CD8-positive, alpha-beta memory T cell (primary cell): ENCODE results near the gene MVB12B. TPM values are rescaled to one million over a fixed set of nuclear protein-coding genes. Genes with fewer than 3 reads are reported as not detected.
A peak's percentile ranks its signal among the peaks of the same experiment; 100 is the strongest.

Experiments
- CTCF ChIA-PET: fragments of 350-600 bp; sonication (Branson Sonifier 250); formaldehyde crosslinking; loops from one replicate; lab custom pipeline; 2021; ENCODE audit warnings: antibody characterized with exemption; lab: Charles Lee
- POLR2A ChIA-PET: fragments of 350-600 bp; sonication (Branson Sonifier 250); formaldehyde crosslinking; loops from one replicate; lab custom pipeline; 2021; ENCODE audit warnings: antibody characterized with exemption; lab: Charles Lee
- DNase-seq, 5 donors: peaks; one replicate each; pipeline versions ENCODE4 v3.0.0 to v3.0.0-alpha.2; 2020 to 2022; ENCODE audit warnings: mixed read lengths in 1 of 5
- H3K27ac ChIP-seq: one replicate; pipeline ENCODE4 v1.7.0; 2013; ENCODE audit warnings: low read depth, mild to moderate bottlenecking, low read length, moderate library complexity
- H3K27me3 ChIP-seq: 2 replicates; pipeline ENCODE4 v1.7.0; 2013; ENCODE audit warnings: low read length, mild to moderate bottlenecking; ENCODE audit not compliant: insufficient read depth, poor library complexity, severe bottlenecking
- H3K36me3 ChIP-seq: 2 replicates; pipeline ENCODE4 v1.7.0; 2013; ENCODE audit warnings: mild to moderate bottlenecking, low read length, moderate library complexity; ENCODE audit not compliant: insufficient read depth
- H3K4me1 ChIP-seq: 2 replicates; pipeline ENCODE4 v1.7.0; 2013; ENCODE audit warnings: mild to moderate bottlenecking, low read length, moderate library complexity; ENCODE audit not compliant: insufficient read depth
- H3K4me3 ChIP-seq: 2 replicates; pipeline ENCODE4 v1.7.0; 2013; ENCODE audit warnings: mild to moderate bottlenecking, low read length
- H3K9me3 ChIP-seq: 2 replicates; pipeline ENCODE4 v1.7.0; 2013; ENCODE audit warnings: mild to moderate bottlenecking, low read length
- H3K27ac Mint-ChIP-seq, 8 donors: one replicate each; pipeline ENCODE4 v1.8.0; 2020 to 2021; ENCODE audit warnings: mixed read lengths in 8 of 8, mild to moderate bottlenecking in 6 of 8, inconsistent platforms in 3 of 8, moderate library complexity in 3 of 8
- H3K27me3 Mint-ChIP-seq, 2 donors: one replicate each; pipeline ENCODE4 v1.8.0; 2020 to 2021; ENCODE audit warnings: mixed read lengths in 2 of 2, mild to moderate bottlenecking in 1 of 2, moderate library complexity in 1 of 2
- H3K36me3 Mint-ChIP-seq, 3 donors: one replicate each; pipeline ENCODE4 v1.8.0; 2020 to 2021; ENCODE audit warnings: mixed read lengths in 3 of 3, inconsistent platforms in 1 of 3, mild to moderate bottlenecking in 1 of 3
- H3K4me1 Mint-ChIP-seq, 3 donors: one replicate each; pipeline ENCODE4 v1.8.0; 2020 to 2021; ENCODE audit warnings: mixed read lengths in 3 of 3, inconsistent platforms in 1 of 3, mild to moderate bottlenecking in 1 of 3
- H3K4me3 Mint-ChIP-seq, 7 donors: one replicate each; pipeline ENCODE4 v1.8.0; 2020 to 2021; ENCODE audit warnings: mixed read lengths in 7 of 7, mild to moderate bottlenecking in 6 of 7, moderate library complexity in 4 of 7, inconsistent platforms in 2 of 7
- H3K9me3 Mint-ChIP-seq, 5 donors: one replicate each; pipeline ENCODE4 v1.8.0; 2020 to 2022; ENCODE audit warnings: mixed read lengths in 5 of 5, mild to moderate bottlenecking in 3 of 5, moderate library complexity in 2 of 5, inconsistent platforms in 1 of 5
- polyA plus RNA-seq: library from polyadenylated mRNA; unstranded; fragments of 300-500 nt; fragmentation: Illumina TruSeq; gene quantifications from one replicate; pipeline ENCODE4 v1.2.3, GENCODE V29; 2021
- total RNA-seq, 2 experiments: library from RNA; stranded (reverse); gene quantifications; one replicate each; pipeline ENCODE4 v1.2.3, GENCODE V29; 2021

MVB12B gene
- total and polyA plus RNA-seq, 3 experiments from 2014 or later: 11.0 to 13.1 (median 12.7) TPM

DNA sequence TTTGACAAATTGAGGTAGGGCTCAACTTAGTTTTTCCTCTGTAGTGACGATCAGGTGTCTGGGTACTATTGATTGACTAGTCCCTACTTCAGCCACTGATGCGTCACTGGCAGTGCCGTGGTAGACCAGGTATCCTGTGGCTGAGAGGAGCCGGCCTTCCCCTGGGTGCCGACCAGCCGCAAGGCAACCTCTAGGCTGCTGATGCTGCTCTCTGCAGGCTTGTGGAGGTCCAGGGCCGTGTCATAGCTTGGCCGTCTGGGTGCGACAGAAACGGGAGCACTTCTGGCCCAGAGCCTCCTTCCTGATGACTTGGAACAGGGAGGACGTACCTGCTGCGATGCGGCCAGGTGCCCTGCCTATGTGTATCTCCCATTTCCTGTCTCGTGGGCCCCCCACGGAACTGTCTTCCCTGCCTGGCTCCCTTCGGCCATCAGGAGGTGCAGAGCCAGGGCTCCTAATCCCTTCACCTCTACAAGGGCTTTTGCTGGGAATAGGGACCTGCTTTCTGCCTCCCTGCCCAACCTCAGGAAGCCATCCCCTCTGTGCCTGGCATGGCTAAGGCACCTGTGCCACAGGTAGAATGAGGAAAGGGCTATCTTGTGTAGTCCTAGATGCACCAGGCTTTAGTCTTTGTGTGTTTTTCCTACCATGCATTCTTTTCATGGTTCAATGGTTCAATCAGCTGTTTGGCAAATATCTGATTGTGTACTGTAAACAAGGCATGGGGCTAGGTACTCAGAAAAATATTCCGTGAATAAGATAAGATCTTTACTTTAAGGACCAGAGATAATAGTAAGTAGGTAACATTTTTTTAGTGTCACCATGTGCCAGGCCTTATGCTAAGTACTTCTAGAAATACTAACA is 44.6 kb downstream of the MVB12B start:
- no peak for DNase-seq
- H3K4me1 Mint-ChIP-seq: peaks cover 16 to 69% (median 34%) of the 10 kb centered on the region in 3 donors
- no peaks in the 10 kb centered on the region for H3K27me3 Mint-ChIP-seq
- H3K36me3 Mint-ChIP-seq: peaks cover 0 to 45% (median 15%) of the 10 kb centered on the region in 3 donors
- H3K27ac ChIP-seq: no peak overlapping the region
- no peak overlapping the region for H3K4me3 ChIP-seq
- H3K27me3 ChIP-seq: no peaks in the 10 kb centered on the region
- no peaks in the 10 kb centered on the region for H3K9me3 ChIP-seq
- H3K4me1 ChIP-seq: peaks cover 5% of the 10 kb centered on the region
- ChIA-PET CTCF (no interaction called here), POLR2A (interaction anchor here (0.5 kb wide), 1 partner anchor 70 kb away, joined by 3 read pairs; no protein-coding TSS in a partner anchor)
- peak overlapping the region in 1 of 8 donors; percentile 93 for H3K27ac Mint-ChIP-seq
- no peak overlapping the region for H3K4me3 Mint-ChIP-seq
- no peaks in the 10 kb centered on the region for H3K9me3 Mint-ChIP-seq
- no peaks in the 10 kb centered on the region for H3K36me3 ChIP-seq

DNA sequence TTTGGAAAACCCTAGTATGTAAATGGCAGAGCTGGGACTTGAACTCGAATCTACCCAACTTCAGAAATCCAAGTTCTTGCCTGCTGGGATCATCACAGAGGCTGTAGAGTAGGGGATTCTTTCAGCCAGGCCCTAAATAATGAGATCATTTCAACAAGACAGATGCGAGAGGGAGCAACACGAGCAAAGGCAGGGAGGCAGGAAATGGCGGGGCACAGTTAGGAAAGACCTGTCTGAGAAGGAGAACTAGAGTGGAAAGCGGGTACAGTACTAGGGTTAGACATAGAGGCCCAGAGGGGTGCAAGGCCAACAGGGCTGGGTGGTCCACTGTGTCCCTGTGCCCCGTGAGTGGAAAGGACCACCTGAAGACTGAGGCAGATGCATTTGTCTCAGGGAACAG is 46.1 kb downstream of the MVB12B start:
- POLR2A ChIA-PET: no interaction called here
- Mint-ChIP-seq H3K36me3 (peaks cover 0 to 39% (median 9%) of the 10 kb centered on the region in 3 donors), H3K27ac (peak overlapping the region in 4 of 8 donors; percentile 10 to 89 (median 40)), H3K27me3 (no peaks in the 10 kb centered on the region), H3K9me3 (no peaks in the 10 kb centered on the region), H3K4me1 (peaks cover 9 to 67% (median 34%) of the 10 kb centered on the region in 3 donors), H3K4me3 (no peak overlapping the region)
- CTCF ChIA-PET: no interaction called here
- Histone ChIP-seq H3K27me3 (no peaks in the 10 kb centered on the region), H3K4me1 (peaks cover 5% of the 10 kb centered on the region), H3K36me3 (no peaks in the 10 kb centered on the region), H3K9me3 (no peaks in the 10 kb centered on the region), H3K27ac (no peak overlapping the region), H3K4me3 (no peak overlapping the region)
- no peak for DNase-seq

DNA sequence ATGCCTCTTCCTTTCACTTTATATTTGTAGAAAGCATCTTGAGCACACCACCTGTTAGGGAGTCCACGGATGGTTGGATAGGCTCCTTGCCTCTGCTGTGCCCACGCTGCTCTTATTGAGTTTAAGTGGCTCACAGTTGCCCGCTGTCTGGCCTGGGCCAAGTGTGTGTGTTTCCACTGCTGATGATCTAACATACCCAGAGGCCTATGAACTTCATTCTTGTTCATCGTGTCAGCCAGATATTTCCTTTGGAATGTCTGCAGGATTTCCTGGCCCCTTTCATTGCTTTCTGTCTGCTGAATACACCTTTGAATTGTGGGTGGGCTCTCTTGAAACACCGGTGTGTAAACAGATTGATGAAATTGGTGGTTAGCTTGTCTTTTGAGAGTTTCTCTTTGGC is 46.6 kb downstream of the MVB12B start:
- Histone ChIP-seq H3K4me3 (no peak overlapping the region), H3K36me3 (no peaks in the 10 kb centered on the region), H3K4me1 (peaks cover 5% of the 10 kb centered on the region), H3K27me3 (no peaks in the 10 kb centered on the region), H3K27ac (no peak overlapping the region), H3K9me3 (no peaks in the 10 kb centered on the region)
- no peaks in the 10 kb centered on the region for H3K9me3 Mint-ChIP-seq
- no peak overlapping the region for H3K4me3 Mint-ChIP-seq
- no peak overlapping the region for H3K27ac Mint-ChIP-seq
- POLR2A ChIA-PET: no interaction called here
- peaks cover 0 to 37% (median 9%) of the 10 kb centered on the region in 3 donors for H3K36me3 Mint-ChIP-seq
- CTCF ChIA-PET: no interaction called here
- H3K27me3 Mint-ChIP-seq: no peaks in the 10 kb centered on the region
- peaks cover 9 to 65% (median 34%) of the 10 kb centered on the region in 3 donors for H3K4me1 Mint-ChIP-seq
- no peak for DNase-seq

DNA sequence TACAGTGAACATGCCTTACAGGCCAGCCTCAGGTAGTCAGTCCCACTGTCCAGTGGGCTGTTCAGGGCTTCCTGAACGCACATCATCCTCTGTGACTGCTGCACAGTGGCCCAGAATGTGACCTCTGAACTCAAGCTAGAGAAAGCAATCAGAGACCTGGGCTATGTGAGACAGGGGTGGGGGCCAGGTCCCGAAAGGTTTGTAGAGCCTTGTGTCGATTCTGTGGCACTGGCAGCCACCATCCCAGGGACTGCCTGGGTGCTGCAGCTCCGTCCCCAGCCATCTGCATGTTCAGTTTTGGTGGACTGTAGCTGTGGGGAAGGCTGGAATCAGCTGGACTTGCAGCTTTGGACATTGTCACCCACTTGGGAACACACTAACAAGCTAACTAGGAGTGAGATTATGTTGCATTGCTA is 47.7 kb downstream of the MVB12B start:
- Histone ChIP-seq H3K27ac (no peak overlapping the region), H3K27me3 (no peaks in the 10 kb centered on the region), H3K4me3 (no peak overlapping the region), H3K9me3 (no peaks in the 10 kb centered on the region), H3K4me1 (peaks cover 5% of the 10 kb centered on the region), H3K36me3 (no peaks in the 10 kb centered on the region)
- Mint-ChIP-seq H3K36me3 (peaks cover 0 to 41% (median 10%) of the 10 kb centered on the region in 3 donors), H3K27me3 (no peaks in the 10 kb centered on the region), H3K27ac (peak overlapping the region in 2 of 8 donors; percentile 5 to 77), H3K4me3 (no peak overlapping the region), H3K9me3 (no peaks in the 10 kb centered on the region), H3K4me1 (peaks cover 9 to 73% (median 34%) of the 10 kb centered on the region in 3 donors)
- POLR2A ChIA-PET: no interaction called here
- no peak for DNase-seq
- CTCF ChIA-PET: no interaction called here

DNA sequence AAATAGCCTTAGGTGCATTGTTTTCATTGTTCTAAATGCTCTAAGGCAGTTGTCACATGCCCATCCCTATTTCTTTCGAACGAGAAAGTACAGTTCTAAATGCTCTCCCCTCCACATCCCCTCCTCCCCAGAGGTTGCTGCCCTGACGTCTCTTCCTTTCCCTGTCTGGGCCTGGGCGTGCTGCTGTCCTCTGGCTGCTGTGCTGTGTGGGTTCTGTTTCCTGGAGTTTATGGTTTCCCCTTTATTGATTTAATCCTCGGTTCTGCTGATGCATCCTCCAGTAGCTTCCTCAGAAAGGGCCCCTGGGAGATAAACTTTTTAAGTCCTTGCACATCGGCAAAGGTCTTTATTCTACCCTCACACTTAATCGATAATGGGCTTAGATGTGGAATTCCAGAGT is 48.8 kb downstream of the MVB12B start:
- peak overlapping the region in 1 of 7 donors; percentile 2 for H3K4me3 Mint-ChIP-seq
- H3K4me1 Mint-ChIP-seq: peaks cover 9 to 68% (median 34%) of the 10 kb centered on the region in 3 donors
- Histone ChIP-seq H3K4me1 (peaks cover 5% of the 10 kb centered on the region), H3K27ac (no peak overlapping the region), H3K27me3 (no peaks in the 10 kb centered on the region), H3K36me3 (no peaks in the 10 kb centered on the region), H3K4me3 (no peak overlapping the region), H3K9me3 (no peaks in the 10 kb centered on the region)
- no peaks in the 10 kb centered on the region for H3K27me3 Mint-ChIP-seq
- CTCF ChIA-PET: interaction anchor here (1.4 kb wide), 1 partner anchor 22 kb away, joined by 4 read pairs; no protein-coding TSS in a partner anchor
- DNase-seq: no peak
- peaks cover 0 to 39% (median 8%) of the 10 kb centered on the region in 3 donors for H3K36me3 Mint-ChIP-seq
- peak overlapping the region in 3 of 8 donors; percentile 28 to 77 (median 29) for H3K27ac Mint-ChIP-seq
- POLR2A ChIA-PET: no interaction called here
- no peaks in the 10 kb centered on the region for H3K9me3 Mint-ChIP-seq

DNA sequence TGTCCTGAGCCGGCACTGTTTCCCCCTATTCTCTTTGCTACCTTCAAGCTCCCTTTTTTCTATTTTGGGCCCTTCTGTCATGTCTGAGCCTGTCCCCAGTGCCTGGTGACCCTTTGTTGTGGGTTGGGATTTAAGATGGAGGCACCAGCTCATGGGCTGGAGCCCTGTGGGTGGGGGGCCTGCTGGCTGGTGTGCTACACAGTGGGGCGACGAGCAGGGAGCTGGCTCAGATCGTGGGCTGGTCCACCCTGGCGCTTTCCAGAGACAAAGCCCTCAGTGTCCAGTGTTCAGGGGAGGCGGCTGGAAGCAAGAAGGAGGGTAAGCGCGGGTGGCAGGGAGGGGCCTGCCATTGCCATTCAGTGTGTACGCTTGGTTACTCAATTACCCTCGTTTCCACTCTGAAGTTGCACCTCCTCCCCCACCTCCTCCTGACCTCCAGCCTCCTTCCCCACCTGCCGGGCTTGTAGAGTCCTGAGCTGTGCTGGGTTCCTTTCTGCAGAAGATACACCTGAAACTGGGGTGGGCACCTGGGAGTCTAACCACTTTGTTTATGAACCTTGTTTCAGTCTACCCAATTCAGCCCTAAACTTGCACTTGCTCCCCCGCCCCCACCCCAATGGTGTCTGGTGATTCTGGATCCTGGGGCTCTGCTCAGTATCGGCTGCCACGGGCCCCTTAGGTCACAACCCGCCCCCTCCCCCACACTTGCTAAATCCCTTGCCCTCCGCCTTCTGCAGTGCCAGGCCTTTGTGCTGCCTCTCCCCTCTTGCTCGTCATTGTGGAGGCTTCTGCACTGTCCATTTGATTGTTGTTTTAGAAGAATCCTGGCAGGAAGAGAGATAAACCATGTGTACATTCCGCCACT is 49.9 kb downstream of the MVB12B start:
- peaks cover 0 to 44% (median 10%) of the 10 kb centered on the region in 3 donors for H3K36me3 Mint-ChIP-seq
- Histone ChIP-seq H3K4me3 (no peak overlapping the region), H3K36me3 (no peaks in the 10 kb centered on the region), H3K9me3 (no peaks in the 10 kb centered on the region), H3K4me1 (peaks cover 5% of the 10 kb centered on the region), H3K27ac (no peak overlapping the region), H3K27me3 (no peaks in the 10 kb centered on the region)
- H3K27me3 Mint-ChIP-seq: no peaks in the 10 kb centered on the region
- peaks cover 9 to 65% (median 32%) of the 10 kb centered on the region in 3 donors for H3K4me1 Mint-ChIP-seq
- no peaks in the 10 kb centered on the region for H3K9me3 Mint-ChIP-seq
- POLR2A ChIA-PET: no interaction called here
- CTCF ChIA-PET: interaction anchor here (1.3 to 1.4 kb wide), 2 partner anchors 21 to 115 kb away, joined by 4 read pairs; no protein-coding TSS in a partner anchor
- peak overlapping the region in 3 of 8 donors; percentile 63 to 96 (median 86) for H3K27ac Mint-ChIP-seq
- DNase-seq: no peak
- peak overlapping the region in 1 of 7 donors; percentile 76 for H3K4me3 Mint-ChIP-seq

DNA sequence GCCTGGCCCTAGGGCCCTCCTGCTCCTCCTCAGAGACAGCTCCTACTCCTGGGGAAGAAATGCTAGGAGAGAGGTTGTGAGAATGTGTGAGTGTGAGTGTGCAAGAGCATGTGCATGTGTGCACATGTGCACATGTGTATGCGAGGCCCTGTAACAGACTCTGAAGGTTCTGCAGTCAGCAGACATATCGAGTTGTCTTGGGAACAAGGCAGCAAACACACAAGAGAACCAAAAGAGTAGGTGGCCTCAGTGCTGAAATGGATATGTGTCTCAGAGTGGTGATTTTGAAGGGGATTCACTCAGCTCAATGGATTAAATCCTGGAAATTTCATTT is 50.5 kb downstream of the MVB12B start:
- H3K9me3 Mint-ChIP-seq: no peaks in the 10 kb centered on the region
- Histone ChIP-seq H3K4me1 (peaks cover 5% of the 10 kb centered on the region), H3K27ac (no peak overlapping the region), H3K9me3 (no peaks in the 10 kb centered on the region), H3K27me3 (no peaks in the 10 kb centered on the region), H3K4me3 (no peak overlapping the region), H3K36me3 (no peaks in the 10 kb centered on the region)
- H3K27ac Mint-ChIP-seq: peak overlapping the region in 1 of 8 donors; percentile 86
- H3K27me3 Mint-ChIP-seq: no peaks in the 10 kb centered on the region
- no peak for DNase-seq
- peaks cover 0 to 42% (median 8%) of the 10 kb centered on the region in 3 donors for H3K36me3 Mint-ChIP-seq
- peaks cover 9 to 60% (median 30%) of the 10 kb centered on the region in 3 donors for H3K4me1 Mint-ChIP-seq
- H3K4me3 Mint-ChIP-seq: peak overlapping the region in 1 of 7 donors; percentile 76
- POLR2A ChIA-PET: no interaction called here
- CTCF ChIA-PET: interaction anchor here (1.3 kb wide), 1 partner anchor 114 kb away, joined by 4 read pairs; no protein-coding TSS in a partner anchor
